NCI-H748 (cell line): ENCODE data around the gene IRF1.
A peak's percentile ranks its signal among the peaks of the same experiment; 100 is the strongest.
"Not testable (repeated sequence)": the region's sequence is repeated elsewhere in the genome, so short reads cannot be mapped to it uniquely, and the experiment has no call there.

Experiments
- DNase-seq: peaks from one replicate; lab custom pipeline; 2025; ENCODE audit not compliant: unreplicated experiment; lab: John Stamatoyannopoulos, UW

Gene IRF1

GRCh38 chr5:132490484-132491367 is at the start of gene IRF1:
Gene IRF1, minus strand, starts transcription at chr5:132490773. Its CDS starts 1,295 bp downstream, at chr5:132489478.
- peak; percentile 94 for DNase-seq

DNA sequence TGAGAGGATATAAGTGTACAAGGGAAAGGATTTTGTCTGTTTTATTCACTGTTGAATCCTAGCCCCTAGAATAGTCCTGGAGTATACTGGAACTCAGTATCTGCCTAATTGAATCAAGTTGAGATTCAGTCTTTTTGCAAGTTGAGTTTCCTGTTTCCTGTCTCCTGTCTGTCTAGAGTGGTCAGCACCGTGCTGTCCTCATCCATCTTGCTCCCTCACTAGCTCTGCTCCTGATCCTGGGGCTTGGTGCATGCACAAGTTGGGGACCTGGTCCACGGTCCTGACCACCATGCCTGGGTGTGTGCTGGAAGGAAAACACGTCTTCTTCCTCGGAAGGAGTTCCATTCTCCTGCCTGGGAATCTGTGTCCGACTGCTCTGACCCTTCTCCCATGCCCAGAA is 49.6 kb upstream of the IRF1 start:
- DNase-seq = no peak

DNA sequence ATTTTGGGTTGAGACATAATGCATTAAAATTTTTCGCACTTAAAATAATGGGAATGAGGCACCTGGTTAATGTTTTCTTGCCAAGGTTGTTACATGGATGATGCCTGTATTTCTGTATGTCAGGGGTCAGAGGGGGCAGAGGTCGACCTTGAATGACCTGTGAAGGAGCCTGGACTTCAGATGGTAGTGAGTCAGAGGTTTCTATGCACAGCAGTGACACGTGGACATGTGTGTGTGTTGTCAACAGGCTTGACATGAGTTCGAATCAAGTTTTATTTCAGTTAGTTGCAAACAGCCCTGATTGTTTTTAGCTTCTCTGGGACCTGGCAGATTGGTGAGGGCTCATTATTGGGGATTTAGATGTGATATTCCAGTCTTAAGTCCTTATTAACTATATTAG is 49.1 kb upstream of the IRF1 start:
- DNase-seq = no peak

DNA sequence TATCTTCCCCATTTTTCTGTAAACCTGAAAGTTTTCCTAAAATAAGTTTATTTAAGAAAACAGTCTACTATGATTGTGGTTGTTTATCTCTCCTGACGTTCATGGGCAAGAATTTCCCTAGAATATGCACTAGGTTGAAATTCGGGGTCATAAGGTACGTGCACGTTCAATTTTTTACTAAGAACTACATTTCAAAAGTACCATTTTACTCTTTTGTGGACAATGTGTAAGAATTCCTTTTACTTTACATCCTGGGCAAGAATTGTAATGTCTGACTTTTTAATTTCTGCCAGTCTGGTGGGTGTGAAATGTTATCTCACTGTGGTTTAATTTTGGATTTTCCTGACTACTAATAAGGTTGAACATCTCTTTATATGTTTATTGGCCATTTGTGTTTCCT is 40.4 kb upstream of the IRF1 start:
- no peak for DNase-seq

GRCh38 chr5:132528866-132529634 is 38.5 kb upstream of the IRF1 start:
- DNase-seq = no peak

- DNase-seq = no peak
Observed at GRCh38 chr5:132528021-132528420, 37.4 kb upstream of the IRF1 start.

- DNase-seq = no peak
Observed at GRCh38 chr5:132526974-132527564, 36.5 kb upstream of the IRF1 start.

DNA sequence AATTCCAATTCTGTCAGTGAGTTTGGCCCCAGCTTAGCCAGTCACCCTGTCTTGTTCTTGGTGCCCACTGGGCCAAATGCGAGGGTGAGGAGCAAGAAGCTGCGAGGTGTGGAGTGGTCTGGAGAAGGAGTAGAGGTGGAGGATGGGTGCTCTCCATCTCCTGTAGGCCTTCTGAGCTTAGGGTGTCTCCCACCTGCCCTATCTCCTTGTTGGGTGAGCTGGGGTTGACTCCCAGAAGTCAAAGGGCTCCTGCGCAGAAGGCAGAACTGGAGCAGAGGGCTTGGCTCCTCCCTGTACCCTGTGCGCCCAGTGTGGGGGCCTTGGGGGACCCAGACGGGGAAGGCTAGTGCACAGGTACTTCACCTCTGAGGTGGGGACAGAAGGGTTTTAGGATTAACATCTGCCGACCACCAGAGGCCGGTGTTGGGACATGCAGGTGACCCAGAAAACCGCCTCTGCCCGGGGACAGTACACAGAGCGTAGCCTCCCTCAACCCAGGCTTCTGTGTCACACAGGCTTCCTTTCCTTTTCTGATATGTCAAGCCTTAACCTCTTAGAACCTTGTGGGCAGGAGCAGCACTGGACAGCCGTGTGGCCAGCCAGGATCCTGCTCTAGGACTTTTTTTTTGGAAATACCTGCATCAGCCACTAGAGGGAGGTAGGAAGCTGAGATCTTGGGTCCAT is 35.9 kb upstream of the IRF1 start:
- peak; percentile 72 for DNase-seq

DNA sequence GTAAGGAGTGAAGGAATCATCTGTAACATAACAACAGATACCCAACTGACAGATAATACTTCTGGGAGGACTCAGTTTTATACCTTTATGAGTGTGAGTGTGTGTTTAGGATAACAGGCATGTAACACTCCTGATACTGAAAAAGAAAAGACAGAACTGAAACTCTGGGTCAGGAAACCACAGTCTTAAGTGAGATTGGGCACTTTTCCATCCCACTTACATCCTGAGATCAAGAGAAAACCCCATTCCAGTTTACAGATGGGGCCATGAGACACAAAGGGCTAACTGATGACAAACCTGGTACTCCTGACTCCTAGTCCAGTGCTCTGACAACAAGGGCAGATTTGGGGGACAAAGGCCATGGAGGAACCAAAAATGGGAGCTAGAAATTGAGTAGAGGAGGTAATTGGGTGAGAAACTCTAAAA is 34.7 kb upstream of the IRF1 start:
- no peak for DNase-seq

- not testable (repeated sequence) for DNase-seq
Observed at GRCh38 chr5:132524877-132525276, 34.3 kb upstream of the IRF1 start.

DNA sequence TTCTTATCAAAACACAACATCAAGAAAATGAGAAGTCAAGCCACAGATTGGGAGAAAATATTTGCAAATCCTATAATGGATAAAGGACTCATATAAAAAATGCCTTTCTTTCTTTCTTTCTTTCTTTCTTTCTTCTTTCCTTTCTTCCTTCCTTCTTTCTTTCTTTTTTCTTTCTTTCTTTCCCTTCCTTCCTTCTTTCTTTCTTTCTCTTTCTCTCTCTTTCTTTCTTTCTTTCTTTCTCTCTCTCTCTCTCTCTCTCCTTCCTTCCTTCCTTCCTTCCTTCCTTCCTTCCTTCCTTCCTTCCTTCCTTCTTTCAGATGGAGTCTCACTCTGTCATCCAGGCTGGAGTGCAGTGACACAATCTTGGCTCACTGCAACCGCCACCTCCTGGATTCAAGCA is 31.5 kb upstream of the IRF1 start:
- not testable (repeated sequence) for DNase-seq

- DNase-seq = peak; percentile 39
Observed at GRCh38 chr5:132513618-132514336, 23.2 kb upstream of the IRF1 start.

DNA sequence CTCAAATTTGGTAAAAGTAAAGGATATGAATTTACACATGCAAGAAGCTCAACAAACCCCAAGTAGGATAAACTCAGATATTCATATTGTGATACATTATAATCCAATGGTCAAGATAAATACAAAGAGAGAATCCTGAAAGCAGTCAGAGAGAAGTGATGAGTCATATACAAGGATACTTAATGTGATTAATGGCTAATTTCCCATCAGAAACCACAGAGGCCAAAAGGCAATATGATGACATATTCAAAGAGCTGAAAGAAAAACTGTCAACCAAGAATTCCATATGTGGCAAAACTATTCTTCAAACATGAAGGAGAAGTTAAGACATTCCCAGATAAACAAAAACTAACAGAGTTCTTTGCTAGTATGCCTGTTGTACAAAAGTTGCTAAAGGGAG is 19.5 kb upstream of the IRF1 start:
- DNase-seq = no peak

GRCh38 chr5:132506094-132506692 is 15.6 kb upstream of the IRF1 start:
- DNase-seq = peak; percentile 10

DNA sequence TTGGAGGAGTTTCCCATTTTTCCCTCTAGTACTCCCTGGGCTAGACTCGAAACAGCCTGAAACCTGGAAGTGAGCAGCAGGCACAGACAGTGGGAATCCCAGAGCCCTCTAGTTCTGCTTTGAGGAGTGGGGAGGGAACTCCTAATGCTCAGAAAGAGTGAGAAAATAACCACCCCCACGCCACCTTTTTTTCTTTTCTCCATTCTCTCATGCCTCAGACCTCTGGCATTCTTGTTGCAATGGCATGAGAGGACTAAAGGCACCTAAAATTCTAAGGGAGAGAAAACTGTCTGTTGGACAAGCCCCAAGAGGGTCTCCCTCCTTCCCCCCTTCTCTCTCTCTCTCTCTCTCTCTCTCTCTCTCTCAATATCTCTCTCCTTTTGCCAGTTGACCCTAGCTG is 15.1 kb upstream of the IRF1 start:
- DNase-seq = no peak

GRCh38 chr5:132504746-132505145 is 14.2 kb upstream of the IRF1 start:
- no peak for DNase-seq

DNA sequence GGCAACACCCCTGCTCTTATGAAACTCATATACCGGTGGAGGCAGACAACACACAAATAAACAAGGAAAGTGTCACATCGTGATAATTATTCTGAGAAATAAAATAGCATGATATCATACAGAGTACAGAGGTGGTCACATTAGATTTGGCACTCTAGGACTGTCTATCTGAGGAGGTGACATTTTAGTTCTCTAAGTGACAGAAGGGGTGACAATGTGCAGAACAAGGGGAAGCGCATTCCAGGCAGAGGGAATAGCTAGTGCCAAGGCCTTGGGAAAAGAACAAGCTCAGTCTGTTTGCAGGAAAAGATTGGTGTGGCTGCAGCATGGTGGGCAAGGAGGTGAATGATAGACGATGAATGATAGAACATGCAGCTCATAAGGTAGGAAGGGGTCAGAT is 12.7 kb upstream of the IRF1 start:
- no peak for DNase-seq

- no peak for DNase-seq
Observed at GRCh38 chr5:132501961-132502931, 11.7 kb upstream of the IRF1 start.

DNA sequence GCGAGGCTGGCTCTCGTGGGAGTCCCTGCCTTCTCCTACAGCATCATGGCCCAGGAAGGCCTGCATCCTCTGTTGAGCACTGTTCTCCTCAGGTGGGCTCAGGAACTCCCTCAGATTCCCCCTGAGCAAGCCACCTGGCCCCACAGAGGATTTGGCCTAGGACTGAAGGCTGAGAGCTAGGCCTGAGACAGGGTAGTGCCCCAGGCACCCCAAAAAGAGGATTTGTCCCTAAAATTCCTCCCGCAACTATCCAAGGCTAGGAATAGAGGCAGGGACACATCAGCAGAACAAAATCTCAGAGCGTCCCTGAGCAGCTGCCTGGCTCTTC is 11.0 kb upstream of the IRF1 start:
- no peak for DNase-seq
